ENCODE results near the gene ERAP2. TPM values are rescaled to one million over a fixed set of nuclear protein-coding genes. Genes with fewer than 3 reads are reported as not detected.

The ERAP2 gene
- total RNA-seq, 1 experiment from 2014 or later, result 15.5 TPM

GRCh38 chr5:96844481-96844990 lies 31.8 kb upstream of the ERAP2 start:
- Histone ChIP-seq H3K27me3 (ENCODE audit: control insufficient read depth, insufficient read depth, low read length) (no peaks in the 10 kb centered on the region; the same call in 1 of the 2 replicates), H3K4me3 (ENCODE audit: low read depth in 2 of 2, low read length in 2 of 2) (no peak overlapping the region), H3K4me1 (ENCODE audit: control insufficient read depth, insufficient read depth, low read length) (no peaks in the 10 kb centered on the region), H3K36me3 (ENCODE audit: control insufficient read depth, insufficient read depth, low read length) (no peaks in the 10 kb centered on the region; the same call in 1 of the 2 replicates), H3K27ac (ENCODE audit: low read length) (no peak overlapping the region), H3K9me3 (ENCODE audit: control insufficient read depth, insufficient read depth, low read depth, low read length) (no peaks in the 10 kb centered on the region)
- in situ Hi-C loops (cut with HindIII; ENCODE audit: low pct_unique_long_range_greater_than_20kb, low sequenced_read_pairs) (no loop called here), intact Hi-C loops (cut with micrococcal nuclease; ENCODE audit: unreplicated experiment) (no loop called here)
- DNase-seq (ENCODE audit: low read depth, low spot score), result no peak
- ChIA-PET CTCF (no interaction called here), POLR2A (no interaction called here)
- ATAC-seq, result no peak
- no peak for TF ChIP-seq CTCF (IDR thresholded peaks at IDR 0.05)
- no peak for TF ChIP-seq TCF7L2 (IDR thresholded peaks at IDR 0.05; ENCODE audit: low read depth, low read length)
- no peak for TF ChIP-seq SIN3A (IDR thresholded peaks at IDR 0.05; ENCODE audit: borderline replicate concordance, insufficient read depth, low read depth, low read length)
- TF ChIP-seq REST (IDR thresholded peaks at IDR 0.05; ENCODE audit: insufficient read depth in 1 of 2, low read depth in 2 of 2, low read length in 1 of 2), result no peak
- no peak for TF ChIP-seq POLR2AphosphoS5 (IDR thresholded peaks at IDR 0.05; ENCODE audit: low read depth, low read length)
- no TSS peak for BruUV-seq (replicated peaks)

- CTCF ChIA-PET, result no interaction called here
These were observed 24.8 kb upstream of the ERAP2 start for GRCh38 chr5:96851312-96852062.

More at GRCh38 chr5:96851312-96852062, 24.8 kb upstream of the ERAP2 start:
- intact Hi-C loops (cut with micrococcal nuclease; ENCODE audit: unreplicated experiment) (no loop called here), in situ Hi-C loops (cut with HindIII; ENCODE audit: low pct_unique_long_range_greater_than_20kb, low sequenced_read_pairs) (no loop called here)
- Histone ChIP-seq H3K9me3 (ENCODE audit: control insufficient read depth, insufficient read depth, low read depth, low read length) (no peaks in the 10 kb centered on the region), H3K36me3 (ENCODE audit: control insufficient read depth, insufficient read depth, low read length) (no peaks in the 10 kb centered on the region), H3K4me1 (ENCODE audit: control insufficient read depth, insufficient read depth, low read length) (no peaks in the 10 kb centered on the region), H3K27me3 (ENCODE audit: control insufficient read depth, insufficient read depth, low read length) (no peaks in the 10 kb centered on the region; the same call in 1 of the 2 replicates), H3K27ac (ENCODE audit: low read length) (no peak overlapping the region), H3K4me3 (ENCODE audit: low read depth in 2 of 2, low read length in 2 of 2) (no peak overlapping the region)
- no TSS peak for BruUV-seq (replicated peaks)
- no peak for TF ChIP-seq CTCF (IDR thresholded peaks at IDR 0.05)
- TF ChIP-seq TCF7L2 (IDR thresholded peaks at IDR 0.05; ENCODE audit: low read depth, low read length), result no peak
- no peak for TF ChIP-seq SIN3A (IDR thresholded peaks at IDR 0.05; ENCODE audit: borderline replicate concordance, insufficient read depth, low read depth, low read length)
- no peak for TF ChIP-seq REST (IDR thresholded peaks at IDR 0.05; ENCODE audit: insufficient read depth in 1 of 2, low read depth in 2 of 2, low read length in 1 of 2)
- TF ChIP-seq POLR2AphosphoS5 (IDR thresholded peaks at IDR 0.05; ENCODE audit: low read depth, low read length), result no peak
- DNase-seq (ENCODE audit: low read depth, low spot score) (no peak), ATAC-seq (peak; percentile 53; the same call in 1 of the 2 replicates)
- POLR2A ChIA-PET, result no interaction called here
